GM19397 (cell line): Measurements from ENCODE around the gene GATAD2B.
A peak's percentile ranks its signal among the peaks of the same experiment; 100 is the strongest.
"Not testable (repeated sequence)": the region's sequence is repeated elsewhere in the genome, so short reads cannot be mapped to it uniquely, and the experiment has no call there.

Source experiments
- ATAC-seq: cut with Tn5 transposase; IDR thresholded peaks from one replicate; pipeline ENCODE4 v1.9.1; 2021; ENCODE audit warnings: mild to moderate bottlenecking, moderate library complexity; ENCODE audit not compliant: unreplicated experiment

GATAD2B gene

GRCh38 chr1:153899509-153899908, 23.3 kb downstream of the GATAD2B start:
- no peak for ATAC-seq

DNA sequence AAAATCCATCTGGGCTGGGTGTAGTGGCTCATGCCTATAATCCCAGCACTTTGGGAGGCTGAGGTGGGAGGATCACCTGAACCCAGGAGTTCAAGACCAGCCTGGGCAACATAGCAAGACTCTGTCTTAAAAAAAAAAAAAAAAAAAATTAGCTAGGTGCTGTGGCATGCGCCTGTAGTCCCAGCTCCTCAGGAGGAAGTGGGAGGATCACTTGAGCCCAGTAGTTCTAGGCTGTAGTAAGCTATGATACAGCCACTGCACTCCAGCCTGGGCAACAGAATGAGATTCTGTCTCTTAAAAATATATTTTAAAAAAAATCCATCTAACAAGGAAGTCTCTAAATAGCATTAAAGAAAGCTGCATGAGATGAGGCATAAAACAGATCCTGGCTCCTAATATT, 26.9 kb downstream of the GATAD2B start:
- ATAC-seq, result not testable (repeated sequence)

GRCh38 chr1:153891042-153891441, 31.7 kb downstream of the GATAD2B start:
- ATAC-seq, result not testable (repeated sequence)

GRCh38 chr1:153888533-153888932, 34.2 kb downstream of the GATAD2B start:
- ATAC-seq, result no peak

DNA sequence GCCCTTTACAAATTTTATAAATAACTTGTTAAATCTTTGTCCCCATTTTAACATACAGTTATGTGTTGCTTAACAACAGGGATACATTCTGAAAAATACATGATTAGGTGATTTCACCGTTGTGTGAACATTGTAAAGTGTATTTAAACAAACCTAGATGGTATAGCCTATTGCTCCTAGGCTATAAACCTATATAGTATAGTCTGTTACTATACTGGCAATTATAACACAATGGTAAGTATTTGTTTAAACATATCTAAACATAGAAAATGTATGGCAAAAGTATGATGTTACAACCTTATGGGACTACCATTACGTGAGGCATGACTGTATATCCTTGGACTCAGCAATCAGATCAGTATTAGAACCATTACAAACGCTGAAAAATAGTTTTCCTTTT, 36.6 kb downstream of the GATAD2B start:
- ATAC-seq, result no peak

DNA sequence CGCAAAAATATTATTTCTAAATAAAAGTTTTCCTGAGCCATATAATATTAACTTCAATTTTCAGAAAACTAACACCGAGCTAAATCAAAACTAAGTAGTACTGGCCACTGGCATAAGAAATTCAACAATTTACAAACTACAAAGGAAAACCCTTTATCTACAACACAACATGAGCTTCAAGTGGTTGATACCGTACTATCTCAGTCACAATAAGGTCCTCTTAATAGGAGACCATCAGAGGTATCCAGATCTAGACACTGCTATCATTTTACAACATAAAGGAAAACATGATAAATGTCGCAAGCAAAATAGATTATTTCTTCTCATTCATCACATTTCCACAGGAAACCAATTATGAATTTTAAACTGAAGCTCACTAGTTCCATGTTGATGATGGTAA, 39.5 kb downstream of the GATAD2B start:
- no peak for ATAC-seq

GRCh38 chr1:153882296-153882912, 40.4 kb downstream of the GATAD2B start:
- ATAC-seq, result no peak

DNA sequence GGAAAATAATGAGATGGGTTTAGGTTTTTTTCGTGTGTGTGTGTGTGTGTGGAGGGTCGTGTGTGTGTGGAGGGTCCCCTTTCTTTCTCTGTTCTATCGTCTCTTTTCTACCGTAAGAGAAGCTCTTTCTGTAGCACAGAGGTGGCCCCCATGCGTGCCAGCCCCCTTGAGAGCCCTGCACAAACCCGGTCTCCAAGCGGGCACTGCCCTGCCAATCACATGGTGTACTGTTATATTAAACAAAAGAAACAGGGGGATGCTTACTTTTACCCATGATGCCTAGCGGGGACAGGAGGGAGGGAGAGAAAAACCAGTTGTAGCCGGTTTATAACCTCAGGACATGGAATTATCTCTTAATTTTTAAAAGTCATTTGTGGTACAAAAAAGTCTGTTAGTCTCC, 41.0 kb downstream of the GATAD2B start:
- ATAC-seq, result no peak

- no peak for ATAC-seq
Measured at GRCh38 chr1:153880962-153881361, 41.8 kb downstream of the GATAD2B start.

GRCh38 chr1:153880024-153880423, 42.7 kb downstream of the GATAD2B start:
- no peak for ATAC-seq

DNA sequence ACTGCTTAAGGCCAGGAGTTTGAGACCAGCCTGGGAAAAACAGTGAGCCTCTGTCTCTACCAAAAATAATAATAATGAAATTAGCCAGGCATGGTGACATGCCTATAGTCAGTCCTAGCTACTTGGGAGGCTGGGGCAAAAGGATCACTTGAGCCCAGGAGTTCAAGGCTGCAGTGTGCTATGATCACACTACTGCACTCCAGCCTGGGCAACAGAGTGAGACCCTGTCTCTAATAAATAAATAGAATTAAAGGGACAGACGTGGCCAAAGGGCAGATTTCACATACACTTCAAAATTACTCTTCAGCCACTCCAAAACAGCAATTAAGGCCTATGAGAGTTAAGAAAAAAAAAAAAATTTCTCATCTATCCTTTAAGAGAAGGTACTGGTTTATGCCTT, 45.7 kb downstream of the GATAD2B start:
- no peak for ATAC-seq

GRCh38 chr1:153872934-153873333, 49.8 kb downstream of the GATAD2B start:
- no peak for ATAC-seq

DNA sequence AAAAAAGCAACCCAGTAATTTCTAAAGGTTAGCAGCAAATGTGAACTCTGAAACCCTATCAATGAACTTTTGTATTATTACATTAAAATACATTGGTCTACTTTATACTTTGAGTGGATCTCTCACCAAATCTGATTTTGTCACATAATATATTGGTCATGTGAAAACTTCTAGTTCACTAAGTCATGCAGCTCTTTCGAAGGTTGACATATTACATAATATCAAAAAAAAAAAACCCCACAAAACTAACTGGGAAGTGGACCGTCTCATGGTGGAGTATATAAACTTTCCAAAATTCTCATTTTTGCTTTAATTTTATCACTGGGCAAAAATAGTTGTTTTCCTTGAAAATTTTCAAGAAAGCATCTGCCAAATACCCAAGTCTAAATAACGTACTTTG, 50.4 kb downstream of the GATAD2B start:
- ATAC-seq, result no peak

DNA sequence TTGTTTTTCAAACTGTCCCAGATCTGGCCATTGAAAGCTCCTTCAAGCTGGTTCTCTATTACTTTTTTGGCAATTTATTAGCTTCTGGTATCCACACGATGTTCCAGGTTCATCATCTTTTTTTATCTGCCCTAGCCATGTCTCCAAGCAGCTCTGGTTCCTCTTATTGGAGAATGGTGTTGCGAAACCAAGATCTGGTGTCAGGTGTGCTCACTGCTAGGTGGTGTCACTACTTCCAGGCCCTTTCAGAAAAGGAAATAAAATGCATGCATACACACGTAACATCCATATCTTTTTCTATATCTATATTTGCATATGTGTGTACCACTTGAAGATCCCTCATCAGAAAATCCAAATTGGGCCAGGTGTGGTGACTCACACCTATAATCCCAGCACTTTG, 53.3 kb downstream of the GATAD2B start:
- no peak for ATAC-seq

GRCh38 chr1:153866045-153866850, 56.5 kb downstream of the GATAD2B start:
- peak; percentile 44 for ATAC-seq

- no peak for ATAC-seq
Measured at GRCh38 chr1:153860285-153860684, 62.5 kb downstream of the GATAD2B start.

- no peak for ATAC-seq
Measured at GRCh38 chr1:153857505-153857904, 65.3 kb downstream of the GATAD2B start.

DNA sequence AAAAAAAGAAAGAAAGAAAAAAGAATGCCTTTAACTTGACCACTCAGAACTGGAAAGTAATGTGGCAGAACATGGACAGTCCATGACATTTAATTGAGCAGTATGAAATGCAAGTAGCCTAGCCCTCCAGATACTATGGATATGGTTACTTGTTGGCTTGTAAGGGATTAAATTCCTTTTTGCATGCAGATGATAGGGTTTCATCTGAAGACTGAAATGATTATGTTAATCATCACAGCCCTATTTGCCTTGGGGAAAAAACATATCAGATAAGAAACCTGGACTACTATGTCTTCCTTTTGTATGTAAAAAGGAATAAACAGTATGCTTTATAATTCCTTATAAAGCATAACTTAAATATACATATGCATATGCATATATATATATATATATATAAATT, 66.0 kb downstream of the GATAD2B start:
- no peak for ATAC-seq

GRCh38 chr1:153852170-153852569, 70.6 kb downstream of the GATAD2B start:
- ATAC-seq, result no peak

DNA sequence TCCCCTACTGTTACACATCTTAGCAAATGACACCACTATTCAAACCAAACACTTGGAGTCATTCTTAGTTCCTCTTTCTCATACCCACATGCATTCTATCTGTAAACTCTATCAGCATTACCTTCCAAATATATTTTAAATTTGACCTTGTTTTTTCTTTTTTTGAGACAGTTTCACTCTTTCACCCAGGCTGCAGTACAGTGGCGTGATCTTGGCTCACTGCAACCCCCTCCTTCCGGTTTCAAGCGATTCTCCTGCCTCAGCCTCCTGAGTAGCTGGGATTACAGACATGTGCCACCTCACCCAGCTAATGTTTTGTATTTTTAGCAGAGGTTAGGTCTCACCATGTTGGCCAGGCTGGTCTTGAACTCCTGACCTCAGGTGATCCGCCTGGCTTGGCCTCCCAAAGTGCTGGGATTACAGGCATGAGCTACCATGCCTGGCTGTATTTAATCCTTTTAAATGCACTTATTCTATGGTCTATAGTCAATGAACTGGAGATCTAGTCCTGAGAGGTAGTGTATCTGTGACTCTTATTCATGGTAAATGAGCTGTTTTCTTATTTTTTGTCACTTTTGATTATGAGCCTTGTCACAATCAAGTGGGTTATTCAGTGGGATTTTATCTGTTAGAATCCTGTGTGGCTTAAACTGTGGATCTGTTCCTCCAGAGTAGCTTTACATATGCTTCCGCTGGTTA, 73.1 kb downstream of the GATAD2B start:
- peak; percentile 56 for ATAC-seq

DNA sequence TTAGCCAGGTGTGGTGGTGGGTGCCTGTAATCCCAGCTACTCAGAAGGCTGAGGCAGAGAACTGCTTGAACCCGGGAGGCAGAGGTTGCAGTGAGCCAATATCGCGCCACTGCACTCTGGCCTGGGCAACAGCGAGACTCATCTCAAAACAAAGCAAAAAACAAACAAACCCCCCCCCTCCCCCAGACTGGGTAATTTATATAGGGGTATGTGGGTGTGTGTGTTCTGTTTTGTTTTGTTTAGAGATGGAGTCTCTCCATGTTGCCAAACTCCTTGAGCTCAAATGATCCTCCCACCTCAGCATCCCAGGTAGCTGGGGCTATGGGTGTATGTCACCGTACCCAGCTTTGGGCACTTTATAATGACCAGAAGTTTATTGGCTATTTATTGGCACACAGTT, 74.0 kb downstream of the GATAD2B start:
- peak; percentile 15 for ATAC-seq

GRCh38 chr1:153845158-153845557, 77.6 kb downstream of the GATAD2B start:
- ATAC-seq, result no peak
